ENCODE results near the gene WASF3.
A peak's percentile ranks its signal among the peaks of the same experiment; 100 is the strongest.

WASF3 gene

DNA sequence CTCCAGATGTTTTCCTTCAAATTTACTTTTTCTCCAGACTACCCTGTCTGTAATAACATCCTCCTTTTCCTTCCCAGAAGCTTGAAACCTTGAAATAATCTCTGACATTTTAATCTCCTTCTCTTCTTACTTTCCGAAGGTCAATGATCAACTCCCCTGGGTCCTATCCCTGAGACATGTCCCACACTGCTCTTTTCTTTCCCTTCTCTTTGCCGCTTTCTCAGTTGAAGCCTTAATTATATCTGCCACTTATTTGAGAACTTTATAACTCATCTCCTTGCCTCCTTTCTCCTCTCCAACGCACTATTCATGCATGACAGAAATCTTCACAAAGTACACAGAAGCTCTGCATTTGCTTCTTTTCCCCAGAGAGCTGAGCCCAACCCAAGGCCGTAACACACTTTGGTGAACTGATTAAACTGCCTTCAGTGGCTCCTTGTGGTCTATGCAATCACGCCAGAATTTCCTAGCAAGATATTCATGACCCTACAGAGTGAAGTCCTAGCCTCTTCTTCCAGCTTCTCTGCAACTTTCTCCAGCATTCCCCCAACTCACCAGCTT lies 9.2 kb upstream of the WASF3 start:
- Histone ChIP-seq H3K9me3 (ENCODE audit: control insufficient read depth, insufficient read depth, low read depth, low read length) (no peaks in the 10 kb centered on the region), H3K4me3 (ENCODE audit: low read depth, low read length) (no peak overlapping the region), H3K27me3 (ENCODE audit: control insufficient read depth, insufficient read depth, low read length) (no peaks in the 10 kb centered on the region), H3K4me1 (ENCODE audit: control insufficient read depth, insufficient read depth, low read length) (no peaks in the 10 kb centered on the region), H3K9ac (ENCODE audit: low read length) (no peak overlapping the region), H3K36me3 (ENCODE audit: control insufficient read depth, insufficient read depth, low read length) (no peaks in the 10 kb centered on the region), H3K27ac (ENCODE audit: low read depth, low read length) (no peak overlapping the region)

DNA sequence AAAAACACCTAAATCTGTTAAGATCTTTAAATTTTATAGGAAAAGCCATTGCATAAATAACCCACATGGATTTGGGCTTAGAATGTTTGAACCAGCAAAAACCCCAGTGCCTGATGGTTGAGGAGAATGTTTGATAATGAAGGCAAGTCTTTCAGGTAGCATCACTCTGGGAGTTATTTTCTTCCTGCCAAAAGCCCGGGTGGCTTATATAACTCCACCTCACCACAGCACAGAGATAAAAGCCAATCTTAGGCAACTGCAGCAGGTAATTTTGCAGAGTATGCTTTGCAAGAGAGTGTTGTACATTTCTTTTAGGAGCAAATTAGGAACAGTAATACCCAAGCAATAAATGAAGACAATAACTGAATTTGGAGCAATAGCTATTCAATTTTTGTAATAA lies 7.8 kb upstream of the WASF3 start:
- Histone ChIP-seq H3K9ac (ENCODE audit: low read length) (no peak overlapping the region), H3K27me3 (ENCODE audit: control insufficient read depth, insufficient read depth, low read length) (no peaks in the 10 kb centered on the region), H3K4me1 (ENCODE audit: control insufficient read depth, insufficient read depth, low read length) (no peaks in the 10 kb centered on the region), H3K36me3 (ENCODE audit: control insufficient read depth, insufficient read depth, low read length) (no peaks in the 10 kb centered on the region), H3K9me3 (ENCODE audit: control insufficient read depth, insufficient read depth, low read depth, low read length) (peaks cover under 1% of the 10 kb centered on the region; the same call in 1 of the 2 replicates), H3K27ac (ENCODE audit: low read depth, low read length) (no peak overlapping the region), H3K4me3 (ENCODE audit: low read depth, low read length) (no peak overlapping the region)

GRCh38 chr13:26551255-26551860 lies 6.1 kb upstream of the WASF3 start:
- Histone ChIP-seq H3K27me3 (ENCODE audit: control insufficient read depth, insufficient read depth, low read length) (0 out of 2 replicates have a peak, but pooled peaks cover 2% of the 10 kb centered on the region), H3K9me3 (ENCODE audit: control insufficient read depth, insufficient read depth, low read depth, low read length) (peaks cover 7% of the 10 kb centered on the region; the same call in 1 of the 2 replicates), H3K27ac (ENCODE audit: low read depth, low read length) (no peak overlapping the region), H3K4me1 (ENCODE audit: control insufficient read depth, insufficient read depth, low read length) (no peaks in the 10 kb centered on the region), H3K36me3 (ENCODE audit: control insufficient read depth, insufficient read depth, low read length) (no peaks in the 10 kb centered on the region), H3K4me3 (ENCODE audit: low read depth, low read length) (no peak overlapping the region), H3K9ac (ENCODE audit: low read length) (no peak overlapping the region)

DNA sequence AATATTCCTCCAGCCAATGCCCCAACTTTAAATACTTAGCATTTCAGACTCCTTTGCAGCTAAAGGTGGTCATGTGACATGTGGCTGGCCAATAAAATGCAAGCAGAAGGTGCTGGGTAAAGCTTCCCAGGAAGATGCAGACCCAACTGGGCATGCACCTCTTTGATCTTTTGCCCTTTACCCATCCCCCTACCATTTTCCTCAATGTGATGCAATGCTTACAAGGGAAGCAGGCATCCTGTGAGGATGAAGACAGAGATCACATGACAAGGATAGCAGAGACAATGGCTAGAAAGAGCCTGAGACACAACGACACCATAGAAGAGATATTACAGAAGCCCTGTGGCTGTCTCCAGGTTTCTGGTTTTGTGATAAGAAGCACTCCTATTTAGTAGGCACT lies 2.1 kb upstream of the WASF3 start:
- peaks cover 7% of the 10 kb centered on the region; the same call in 1 of the 2 replicates for H3K4me1 ChIP-seq (ENCODE audit: control insufficient read depth, insufficient read depth, low read length)
- no peak overlapping the region for H3K9ac ChIP-seq (ENCODE audit: low read length)
- H3K4me3 ChIP-seq (ENCODE audit: low read depth, low read length) = no peak overlapping the region
- no peaks in the 10 kb centered on the region for H3K36me3 ChIP-seq (ENCODE audit: control insufficient read depth, insufficient read depth, low read length)
- no peak overlapping the region for H3K27ac ChIP-seq (ENCODE audit: low read depth, low read length)
- peaks cover 7% of the 10 kb centered on the region; the same call in 1 of the 2 replicates for H3K9me3 ChIP-seq (ENCODE audit: control insufficient read depth, insufficient read depth, low read depth, low read length)
- H3K27me3 ChIP-seq (ENCODE audit: control insufficient read depth, insufficient read depth, low read length) = 0 out of 2 replicates have a peak, but pooled peaks cover 2% of the 10 kb centered on the region

DNA sequence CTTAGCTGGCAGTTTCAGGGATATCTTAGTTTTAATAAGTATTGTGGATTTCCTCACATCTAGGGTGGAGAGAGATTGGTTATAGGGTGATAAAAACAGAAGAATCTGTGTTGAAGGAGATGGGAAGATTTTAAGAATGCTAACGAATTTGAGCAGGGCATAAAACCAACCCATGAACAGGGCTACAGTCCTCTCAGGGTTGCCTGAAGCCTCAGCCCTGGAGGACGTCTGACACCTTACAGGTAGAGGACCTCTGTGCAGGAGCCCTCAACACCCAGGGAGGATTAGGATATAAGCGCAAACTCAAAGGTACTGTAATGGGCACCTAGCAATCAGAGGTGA lies 461 bp upstream of the WASF3 start:
- Histone ChIP-seq H3K9ac (ENCODE audit: low read length) (no peak overlapping the region), H3K27me3 (ENCODE audit: control insufficient read depth, insufficient read depth, low read length) (0 out of 2 replicates have a peak, but pooled peaks cover 2% of the 10 kb centered on the region), H3K9me3 (ENCODE audit: control insufficient read depth, insufficient read depth, low read depth, low read length) (peaks cover 7% of the 10 kb centered on the region; the same call in 1 of the 2 replicates), H3K4me3 (ENCODE audit: low read depth, low read length) (peak overlapping the region; percentile 83), H3K27ac (ENCODE audit: low read depth, low read length) (no peak overlapping the region), H3K4me1 (ENCODE audit: control insufficient read depth, insufficient read depth, low read length) (peaks cover 16% of the 10 kb centered on the region), H3K36me3 (ENCODE audit: control insufficient read depth, insufficient read depth, low read length) (no peaks in the 10 kb centered on the region)

DNA sequence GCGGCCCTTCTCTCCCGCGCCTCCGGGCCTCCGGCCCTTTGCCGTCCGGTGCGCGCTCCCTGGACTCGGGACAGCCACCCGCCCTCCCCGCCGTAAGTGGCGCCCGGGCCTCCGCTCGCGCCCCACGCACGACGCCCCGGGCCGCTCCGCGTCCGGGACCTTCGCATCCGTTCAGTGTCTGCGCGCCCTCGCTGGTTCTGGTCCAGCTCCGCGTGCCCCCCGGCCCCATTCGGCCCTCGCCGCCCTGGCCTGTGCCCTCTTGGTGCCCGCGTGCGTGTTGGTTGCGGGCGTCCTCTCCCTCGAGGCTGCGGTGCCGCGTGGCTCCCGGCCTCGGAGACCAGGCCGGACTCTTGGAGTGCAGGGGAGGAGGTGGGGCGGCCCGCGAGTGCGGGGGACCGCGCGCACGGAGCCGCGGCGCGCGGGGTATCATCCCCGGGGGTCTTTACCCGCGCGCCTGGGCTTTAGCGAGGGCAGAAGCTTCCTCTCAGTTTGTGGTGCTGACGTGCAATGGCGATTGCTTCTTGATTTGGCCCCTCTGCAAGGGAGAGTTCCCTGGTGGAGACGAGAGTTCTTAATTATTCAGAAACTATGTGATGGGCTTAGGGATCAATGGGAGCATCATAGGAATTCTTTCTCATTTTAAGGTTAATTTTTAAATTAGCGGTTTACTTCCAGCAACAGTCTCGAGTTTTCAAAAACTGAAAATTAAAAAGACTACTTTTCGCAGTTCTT lies 757 bp downstream of the WASF3 start:
- H3K27me3 ChIP-seq (ENCODE audit: control insufficient read depth, insufficient read depth, low read length) = 0 out of 2 replicates have a peak, but pooled peaks cover 2% of the 10 kb centered on the region
- H3K27ac ChIP-seq (ENCODE audit: low read depth, low read length) = no peak overlapping the region; the same call in 1 of the 2 replicates
- peaks cover 22% of the 10 kb centered on the region for H3K4me1 ChIP-seq (ENCODE audit: control insufficient read depth, insufficient read depth, low read length)
- H3K4me3 ChIP-seq (ENCODE audit: low read depth, low read length) = peak overlapping the region; percentile 83
- peaks cover 7% of the 10 kb centered on the region; the same call in 1 of the 2 replicates for H3K9me3 ChIP-seq (ENCODE audit: control insufficient read depth, insufficient read depth, low read depth, low read length)
- H3K9ac ChIP-seq (ENCODE audit: low read length) = peak overlapping the region; percentile 73
- H3K36me3 ChIP-seq (ENCODE audit: control insufficient read depth, insufficient read depth, low read length) = no peaks in the 10 kb centered on the region

- Histone ChIP-seq H3K9ac (ENCODE audit: low read length) (no peak overlapping the region), H3K36me3 (ENCODE audit: control insufficient read depth, insufficient read depth, low read length) (no peaks in the 10 kb centered on the region), H3K27ac (ENCODE audit: low read depth, low read length) (no peak overlapping the region), H3K27me3 (ENCODE audit: control insufficient read depth, insufficient read depth, low read length) (0 out of 2 replicates have a peak, but pooled peaks cover 2% of the 10 kb centered on the region), H3K4me3 (ENCODE audit: low read depth, low read length) (peak overlapping the region; percentile 83), H3K4me1 (ENCODE audit: control insufficient read depth, insufficient read depth, low read length) (peaks cover 22% of the 10 kb centered on the region), H3K9me3 (ENCODE audit: control insufficient read depth, insufficient read depth, low read depth, low read length) (peaks cover 7% of the 10 kb centered on the region; the same call in 1 of the 2 replicates)
Observed at GRCh38 chr13:26558987-26559386, 1.5 kb downstream of the WASF3 start.

DNA sequence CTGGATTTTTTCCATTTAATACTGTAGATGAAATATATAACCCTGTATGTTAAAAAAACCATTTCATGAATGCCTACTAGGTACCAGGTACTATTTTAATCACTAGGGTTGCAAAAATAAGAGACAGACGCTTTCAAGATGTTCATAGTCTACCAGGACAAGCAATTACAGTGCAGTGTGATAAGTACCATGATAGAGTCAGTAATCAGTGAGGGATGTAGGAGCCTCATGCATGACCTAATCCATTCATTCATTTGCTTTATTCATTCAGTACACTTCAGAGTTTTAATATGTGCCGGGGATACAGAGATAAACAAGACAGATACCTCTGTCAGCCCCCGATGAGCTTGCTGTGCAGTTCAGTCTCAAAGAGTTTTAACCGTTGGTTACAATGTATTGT lies 3.0 kb downstream of the WASF3 start:
- Histone ChIP-seq H3K4me1 (ENCODE audit: control insufficient read depth, insufficient read depth, low read length) (peaks cover 22% of the 10 kb centered on the region), H3K27ac (ENCODE audit: low read depth, low read length) (no peak overlapping the region), H3K9me3 (ENCODE audit: control insufficient read depth, insufficient read depth, low read depth, low read length) (0 out of 2 replicates have a peak, but pooled peaks cover under 1% of the 10 kb centered on the region), H3K9ac (ENCODE audit: low read length) (no peak overlapping the region), H3K27me3 (ENCODE audit: control insufficient read depth, insufficient read depth, low read length) (0 out of 2 replicates have a peak, but pooled peaks cover 2% of the 10 kb centered on the region), H3K36me3 (ENCODE audit: control insufficient read depth, insufficient read depth, low read length) (no peaks in the 10 kb centered on the region), H3K4me3 (ENCODE audit: low read depth, low read length) (no peak overlapping the region)

DNA sequence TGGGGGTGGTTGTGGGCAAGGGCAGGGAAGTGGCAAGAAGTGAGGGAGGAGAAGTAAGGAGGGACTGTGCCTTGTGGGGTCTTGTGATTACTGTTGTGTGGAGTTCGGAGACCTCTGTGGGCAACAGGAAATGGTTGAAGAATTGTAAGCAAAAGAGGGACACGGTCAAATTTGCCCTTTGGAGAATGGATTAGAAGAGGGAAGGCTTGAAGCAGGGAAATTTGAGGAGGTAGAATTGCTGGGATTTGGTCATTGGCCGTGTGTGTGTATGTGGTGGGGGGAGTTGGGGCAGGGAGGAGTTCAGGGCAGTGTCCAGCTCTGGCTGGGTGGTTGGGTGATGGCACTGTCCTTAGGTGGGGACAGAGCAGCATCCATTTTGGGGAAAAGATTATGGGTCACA lies 3.6 kb downstream of the WASF3 start:
- peaks cover 22% of the 10 kb centered on the region for H3K4me1 ChIP-seq (ENCODE audit: control insufficient read depth, insufficient read depth, low read length)
- H3K4me3 ChIP-seq (ENCODE audit: low read depth, low read length) = no peak overlapping the region
- no peak overlapping the region for H3K9ac ChIP-seq (ENCODE audit: low read length)
- H3K27ac ChIP-seq (ENCODE audit: low read depth, low read length) = no peak overlapping the region
- H3K36me3 ChIP-seq (ENCODE audit: control insufficient read depth, insufficient read depth, low read length) = no peaks in the 10 kb centered on the region
- no peaks in the 10 kb centered on the region for H3K9me3 ChIP-seq (ENCODE audit: control insufficient read depth, insufficient read depth, low read depth, low read length)
- H3K27me3 ChIP-seq (ENCODE audit: control insufficient read depth, insufficient read depth, low read length) = 0 out of 2 replicates have a peak, but pooled peaks cover under 1% of the 10 kb centered on the region

- Histone ChIP-seq H3K36me3 (ENCODE audit: control insufficient read depth, insufficient read depth, low read length) (no peaks in the 10 kb centered on the region), H3K9ac (ENCODE audit: low read length) (no peak overlapping the region), H3K4me3 (ENCODE audit: low read depth, low read length) (no peak overlapping the region), H3K27me3 (ENCODE audit: control insufficient read depth, insufficient read depth, low read length) (no peaks in the 10 kb centered on the region), H3K9me3 (ENCODE audit: control insufficient read depth, insufficient read depth, low read depth, low read length) (no peaks in the 10 kb centered on the region), H3K4me1 (ENCODE audit: control insufficient read depth, insufficient read depth, low read length) (peaks cover 22% of the 10 kb centered on the region), H3K27ac (ENCODE audit: low read depth, low read length) (no peak overlapping the region)
Observed at GRCh38 chr13:26561651-26562511, 4.4 kb downstream of the WASF3 start.
